ENCODE data around the gene CRISP3.
"Not testable (repeated sequence)": the region's sequence is repeated elsewhere in the genome, so short reads cannot be mapped to it uniquely, and the experiment has no call there.

GRCh38 chr6:49723917-49724316 lies 20.3 kb downstream of the CRISP3 start:
- TF ChIP-seq CTCF (IDR thresholded peaks at IDR 0.05; ENCODE audit: low read depth, low read length, poor library complexity, severe bottlenecking); EZH2phosphoT487 (IDR thresholded peaks at IDR 0.05; ENCODE audit: borderline replicate concordance, low read length): not testable (repeated sequence)
